ENCODE measurements around the gene ZNF385D.

Gene ZNF385D

GRCh38 chr3:21747376-21747775, 3.6 kb downstream of the ZNF385D start:
- no peak for FAIRE-seq

DNA sequence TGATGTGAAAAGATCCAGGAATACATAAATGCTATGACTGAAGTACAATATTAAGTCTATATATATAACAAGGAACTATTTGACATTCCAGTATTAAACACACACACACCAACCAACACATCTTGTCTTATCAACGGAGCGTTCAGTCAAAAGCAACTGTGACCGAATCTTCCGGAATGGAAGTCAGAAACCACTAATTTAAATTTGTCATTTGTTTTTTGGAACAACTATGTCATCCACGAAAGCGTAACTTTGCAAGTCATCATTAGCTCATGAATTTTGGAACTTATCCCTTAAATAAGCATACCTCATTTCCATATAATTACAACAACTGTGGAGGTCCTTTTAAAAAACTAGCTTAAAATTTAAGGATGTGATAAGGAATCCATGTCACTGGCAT, 5.0 kb downstream of the ZNF385D start:
- FAIRE-seq, result no peak

DNA sequence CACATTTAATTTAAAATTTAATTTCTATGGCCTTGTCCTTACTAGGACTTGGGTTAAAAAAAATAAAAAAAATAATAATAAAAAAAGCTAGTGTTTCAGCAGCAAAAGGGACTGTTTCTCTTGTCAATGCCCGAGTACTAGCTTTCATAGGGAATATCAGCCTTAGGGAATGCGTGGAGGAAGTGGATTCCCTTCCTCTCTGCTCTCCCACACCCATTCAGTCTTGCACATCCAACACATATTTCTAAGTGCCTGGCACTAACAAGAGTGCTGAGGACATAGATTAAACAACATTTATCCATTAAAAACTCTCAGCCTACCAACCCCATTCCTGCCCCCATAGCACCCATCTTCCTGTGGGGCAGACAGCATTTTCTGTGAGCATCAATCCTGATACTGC, 6.2 kb downstream of the ZNF385D start:
- FAIRE-seq, result no peak

DNA sequence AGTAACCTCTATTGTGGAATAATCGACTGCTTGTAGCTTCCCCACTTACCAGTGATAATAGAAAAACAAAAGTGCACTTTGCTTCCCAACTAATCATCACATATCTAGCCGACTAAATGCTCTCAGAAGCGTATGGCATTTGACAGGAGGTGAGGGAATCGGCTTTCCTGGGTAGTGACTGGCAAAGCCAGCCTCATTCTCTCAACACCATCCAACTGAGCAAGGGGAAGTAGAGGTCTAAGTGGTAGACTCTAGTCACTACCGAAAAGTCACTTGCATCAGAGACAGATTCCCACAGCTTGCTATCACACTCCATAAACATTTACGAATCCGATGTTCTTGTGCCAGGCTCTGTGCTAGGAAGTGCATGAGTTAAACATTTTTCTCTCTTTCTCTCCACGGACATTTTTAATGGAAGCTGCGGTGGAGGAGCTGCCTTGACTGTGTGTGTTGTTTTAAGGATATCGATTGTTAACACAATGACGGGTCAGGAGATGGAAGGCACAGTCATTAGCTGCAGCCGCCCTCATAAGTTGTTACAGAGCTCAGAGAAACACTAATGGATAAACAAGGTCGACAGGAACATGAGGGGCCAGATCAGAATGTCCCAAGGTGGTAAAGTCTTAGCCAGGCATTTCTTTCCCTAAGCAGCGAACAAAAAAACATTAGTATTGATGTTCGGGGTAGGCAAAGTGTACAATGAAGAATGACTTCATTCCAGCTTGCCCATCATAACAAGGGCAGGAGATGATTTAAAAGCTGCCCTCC, 11.9 kb downstream of the ZNF385D start:
- no peak for FAIRE-seq

GRCh38 chr3:21738283-21738682, 12.7 kb downstream of the ZNF385D start:
- FAIRE-seq, result no peak

- no peak for FAIRE-seq
Observed at GRCh38 chr3:21734746-21735145, 16.3 kb downstream of the ZNF385D start.

DNA sequence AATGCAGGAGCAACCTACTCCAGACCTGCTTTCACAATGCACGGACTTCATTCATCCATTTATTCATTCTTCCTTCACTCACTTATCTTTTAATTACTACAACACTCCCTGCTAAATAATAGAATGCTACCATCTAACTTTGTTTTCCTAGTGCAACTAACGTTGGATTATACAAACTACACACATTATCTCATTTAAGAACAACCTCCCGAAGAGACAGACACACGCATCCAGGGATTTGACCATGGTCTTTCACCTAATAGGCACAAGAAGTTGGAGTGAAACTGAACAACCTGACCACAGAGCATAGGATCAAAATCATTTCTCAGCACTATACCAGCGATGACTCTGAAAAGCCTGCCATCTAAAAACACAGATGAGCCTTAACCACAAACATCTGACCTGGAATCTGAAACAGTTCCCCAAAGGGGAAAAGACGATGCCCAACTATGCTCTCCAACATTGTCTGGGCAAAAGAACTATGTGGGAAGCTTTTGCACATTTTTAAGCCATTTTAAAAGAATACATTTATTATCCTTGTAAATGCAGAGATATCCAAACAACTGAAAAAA, 21.0 kb downstream of the ZNF385D start:
- FAIRE-seq, result no peak

- no peak for FAIRE-seq
Observed at GRCh38 chr3:21729331-21729730, 21.7 kb downstream of the ZNF385D start.

DNA sequence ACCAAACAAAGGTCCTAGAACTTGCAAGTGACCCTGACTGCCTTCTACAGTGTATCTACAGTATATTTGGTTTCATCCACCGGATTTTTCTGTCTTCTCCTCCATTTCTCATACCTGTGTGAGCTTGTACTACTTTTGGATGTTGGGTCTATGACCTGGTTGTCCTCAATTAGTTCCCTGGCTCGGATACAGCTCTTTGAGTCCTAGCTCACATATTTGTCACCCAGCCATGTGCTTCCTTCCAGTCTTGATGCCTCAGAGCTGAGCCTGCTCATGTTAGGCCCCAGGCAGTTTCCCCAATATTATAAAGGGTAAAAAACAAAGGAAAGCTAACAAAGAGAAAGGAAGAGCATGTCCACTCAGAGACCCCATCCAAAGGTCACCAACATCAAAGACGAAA, 28.2 kb downstream of the ZNF385D start:
- FAIRE-seq, result no peak

- FAIRE-seq, result no peak
Observed at GRCh38 chr3:21722301-21722700, 28.7 kb downstream of the ZNF385D start.

- FAIRE-seq, result no peak
Observed at GRCh38 chr3:21718943-21719591, 31.9 kb downstream of the ZNF385D start.

- FAIRE-seq, result no peak
Observed at GRCh38 chr3:21718161-21718765, 32.7 kb downstream of the ZNF385D start.

DNA sequence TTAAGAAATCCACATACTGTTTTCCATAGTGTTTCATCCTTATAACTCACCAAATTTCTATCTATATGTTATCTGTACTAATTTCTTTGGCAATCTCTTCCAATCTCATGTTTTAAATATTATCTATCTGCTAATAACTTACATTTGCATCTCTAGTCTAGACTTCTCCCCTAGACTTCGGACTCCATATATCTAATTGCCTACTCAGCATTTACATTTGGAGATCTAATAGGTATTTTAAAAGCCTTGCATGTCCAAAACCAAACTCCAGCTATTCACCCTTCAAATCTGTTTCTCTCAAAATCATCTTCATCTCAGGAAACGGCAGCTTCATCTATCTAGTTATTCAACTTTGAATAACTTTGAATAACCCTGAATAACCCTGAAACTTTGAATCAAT, 35.3 kb downstream of the ZNF385D start:
- no peak for FAIRE-seq

- FAIRE-seq, result no peak
Observed at GRCh38 chr3:21705769-21706168, 45.2 kb downstream of the ZNF385D start.

DNA sequence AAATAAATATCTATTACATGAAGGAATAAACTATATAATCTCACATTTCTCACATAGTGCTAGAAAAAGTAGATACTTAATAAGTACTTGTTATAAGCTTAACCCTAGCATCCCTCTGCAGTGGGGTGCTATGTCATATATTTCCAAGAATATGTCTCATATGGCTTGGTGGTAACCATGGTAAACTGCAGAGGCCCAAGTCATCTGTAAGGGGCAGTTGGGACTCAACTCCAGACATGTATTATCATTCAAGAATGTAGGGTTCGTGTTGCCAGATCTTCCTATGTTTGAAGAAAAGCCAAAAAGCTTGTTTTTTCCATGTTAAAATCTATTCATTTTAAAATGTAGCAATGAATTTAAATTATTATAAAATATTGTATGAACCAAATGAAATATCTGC, 46.2 kb downstream of the ZNF385D start:
- no peak for FAIRE-seq

DNA sequence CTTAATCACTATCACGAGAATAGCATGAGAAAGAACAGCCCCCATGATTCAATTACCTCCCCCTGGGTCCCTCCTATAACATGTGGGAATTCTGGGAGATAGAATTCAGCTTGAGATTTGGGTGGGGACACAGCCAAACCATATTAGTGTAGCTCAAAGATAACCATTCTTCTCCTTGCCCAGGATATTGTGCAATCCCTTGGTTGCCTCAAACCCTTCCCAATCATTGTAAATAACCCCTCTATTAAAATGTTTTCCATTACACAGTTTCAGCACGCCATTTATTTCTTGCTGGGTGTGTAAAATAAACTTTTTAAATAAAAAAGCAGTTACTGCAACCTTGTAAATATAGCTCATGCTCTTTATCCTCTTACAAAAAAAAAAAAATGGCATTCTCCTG, 47.7 kb downstream of the ZNF385D start:
- no peak for FAIRE-seq

DNA sequence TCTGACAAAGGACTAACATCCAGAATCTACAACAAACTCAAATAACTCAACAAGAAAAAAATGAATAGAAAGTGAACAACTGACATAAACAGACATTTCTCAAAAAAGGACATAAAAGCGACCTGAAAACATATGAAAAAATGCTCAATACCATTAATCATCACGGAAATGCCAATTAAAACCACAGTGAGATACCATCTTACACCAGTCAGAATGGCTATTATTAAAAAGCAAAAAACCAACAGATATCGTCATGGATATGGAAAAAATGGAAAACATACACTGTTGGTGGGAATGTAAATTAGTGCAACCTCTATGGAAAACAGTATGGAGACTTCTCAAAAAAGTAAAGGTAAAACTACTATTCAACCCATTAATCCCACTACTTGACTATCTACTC, 53.3 kb downstream of the ZNF385D start:
- no peak for FAIRE-seq

DNA sequence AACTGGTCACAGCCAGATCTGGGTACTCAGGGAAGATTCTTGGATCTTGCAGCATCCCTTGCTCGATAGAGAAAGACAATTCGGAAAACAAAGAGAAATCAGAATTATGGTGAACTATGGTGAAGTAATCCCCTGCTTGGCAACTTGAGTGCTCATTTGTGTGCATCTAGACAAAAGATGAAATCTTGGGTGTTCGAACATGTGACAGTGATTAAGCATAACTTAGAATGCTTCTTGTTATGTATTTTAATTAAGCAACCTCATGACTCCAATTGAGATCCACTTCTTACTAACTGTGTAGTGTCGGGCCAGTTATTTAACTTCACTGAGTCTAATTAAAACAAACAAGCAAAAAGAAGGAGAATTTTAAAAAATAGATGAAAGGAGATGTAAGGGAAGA, 56.5 kb downstream of the ZNF385D start:
- FAIRE-seq, result no peak

DNA sequence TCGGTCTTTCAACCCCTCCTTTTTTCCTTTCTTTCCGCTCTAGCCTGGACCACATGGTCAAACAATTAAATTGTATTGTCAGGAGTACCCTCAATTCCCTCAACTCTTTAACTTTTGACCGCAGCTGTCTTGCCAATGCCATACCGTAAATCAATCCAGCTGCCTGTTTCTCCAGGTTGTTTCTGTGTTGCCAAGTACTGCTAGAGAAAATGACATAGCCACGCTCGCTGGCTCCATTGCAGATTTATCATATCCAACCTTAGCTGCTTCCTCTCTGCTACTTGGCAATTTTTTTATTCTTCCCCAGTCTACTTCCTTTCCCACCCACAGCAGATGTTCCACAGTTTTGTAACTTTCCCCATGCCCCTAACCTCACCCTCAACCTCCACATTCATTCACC, 60.0 kb downstream of the ZNF385D start:
- FAIRE-seq, result no peak

DNA sequence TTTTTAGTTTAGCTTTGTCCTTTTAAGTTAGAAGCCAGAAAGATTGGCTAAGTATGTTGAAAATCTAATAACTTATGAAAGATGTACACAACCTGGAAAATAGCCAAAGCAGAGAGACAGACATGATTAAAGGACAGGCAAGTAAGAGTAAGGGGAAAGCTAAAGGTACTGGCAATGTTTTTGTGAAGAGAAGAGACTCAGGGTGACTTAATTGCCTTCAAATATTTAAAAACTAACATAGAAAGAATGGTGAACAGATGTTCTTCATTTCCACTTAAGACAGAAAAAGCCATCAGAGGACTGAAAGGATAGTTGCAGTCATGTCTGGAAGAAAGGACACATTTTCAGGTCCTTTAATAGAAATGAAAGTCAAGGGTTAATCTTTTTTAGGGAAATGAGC, 68.8 kb downstream of the ZNF385D start:
- FAIRE-seq, result no peak

GRCh38 chr3:21673393-21673792, 77.6 kb downstream of the ZNF385D start:
- FAIRE-seq, result no peak

GRCh38 chr3:21672303-21672702, 78.7 kb downstream of the ZNF385D start:
- no peak for FAIRE-seq

- FAIRE-seq, result no peak
Observed at GRCh38 chr3:21670386-21670785, 80.6 kb downstream of the ZNF385D start.

DNA sequence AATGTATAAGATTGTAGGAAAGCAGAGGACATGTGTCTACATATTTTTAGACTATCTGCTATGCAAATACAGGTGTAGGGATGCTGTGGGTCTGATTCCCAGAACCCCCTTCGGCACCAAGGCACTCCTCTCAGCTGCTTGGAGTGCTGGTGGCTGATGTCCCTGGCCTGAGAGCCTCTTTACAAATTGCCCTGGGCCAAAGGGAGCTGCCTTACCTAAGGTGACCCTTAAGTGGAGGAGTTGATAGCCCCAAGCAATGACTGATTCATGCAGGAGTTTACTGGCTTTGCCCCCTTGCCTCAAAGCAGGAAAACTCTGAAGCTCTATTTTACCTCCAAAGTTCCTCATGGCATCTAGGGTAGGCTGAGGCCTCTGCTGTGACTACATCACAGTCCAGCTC, 83.0 kb downstream of the ZNF385D start:
- FAIRE-seq, result no peak
